Measurements from ENCODE around the gene PRTG. TPM values are rescaled to one million over a fixed set of nuclear protein-coding genes. Genes with fewer than 3 reads are reported as not detected.
A peak's percentile ranks its signal among the peaks of the same experiment; 100 is the strongest.
"Not testable (repeated sequence)": the region's sequence is repeated elsewhere in the genome, so short reads cannot be mapped to it uniquely, and the experiment has no call there.

PRTG gene, protein sequence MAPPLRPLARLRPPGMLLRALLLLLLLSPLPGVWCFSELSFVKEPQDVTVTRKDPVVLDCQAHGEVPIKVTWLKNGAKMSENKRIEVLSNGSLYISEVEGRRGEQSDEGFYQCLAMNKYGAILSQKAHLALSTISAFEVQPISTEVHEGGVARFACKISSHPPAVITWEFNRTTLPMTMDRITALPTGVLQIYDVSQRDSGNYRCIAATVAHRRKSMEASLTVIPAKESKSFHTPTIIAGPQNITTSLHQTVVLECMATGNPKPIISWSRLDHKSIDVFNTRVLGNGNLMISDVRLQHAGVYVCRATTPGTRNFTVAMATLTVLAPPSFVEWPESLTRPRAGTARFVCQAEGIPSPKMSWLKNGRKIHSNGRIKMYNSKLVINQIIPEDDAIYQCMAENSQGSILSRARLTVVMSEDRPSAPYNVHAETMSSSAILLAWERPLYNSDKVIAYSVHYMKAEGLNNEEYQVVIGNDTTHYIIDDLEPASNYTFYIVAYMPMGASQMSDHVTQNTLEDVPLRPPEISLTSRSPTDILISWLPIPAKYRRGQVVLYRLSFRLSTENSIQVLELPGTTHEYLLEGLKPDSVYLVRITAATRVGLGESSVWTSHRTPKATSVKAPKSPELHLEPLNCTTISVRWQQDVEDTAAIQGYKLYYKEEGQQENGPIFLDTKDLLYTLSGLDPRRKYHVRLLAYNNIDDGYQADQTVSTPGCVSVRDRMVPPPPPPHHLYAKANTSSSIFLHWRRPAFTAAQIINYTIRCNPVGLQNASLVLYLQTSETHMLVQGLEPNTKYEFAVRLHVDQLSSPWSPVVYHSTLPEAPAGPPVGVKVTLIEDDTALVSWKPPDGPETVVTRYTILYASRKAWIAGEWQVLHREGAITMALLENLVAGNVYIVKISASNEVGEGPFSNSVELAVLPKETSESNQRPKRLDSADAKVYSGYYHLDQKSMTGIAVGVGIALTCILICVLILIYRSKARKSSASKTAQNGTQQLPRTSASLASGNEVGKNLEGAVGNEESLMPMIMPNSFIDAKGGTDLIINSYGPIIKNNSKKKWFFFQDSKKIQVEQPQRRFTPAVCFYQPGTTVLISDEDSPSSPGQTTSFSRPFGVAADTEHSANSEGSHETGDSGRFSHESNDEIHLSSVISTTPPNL
- not detected for total RNA-seq
- not detected for polyA plus RNA-seq

DNA sequence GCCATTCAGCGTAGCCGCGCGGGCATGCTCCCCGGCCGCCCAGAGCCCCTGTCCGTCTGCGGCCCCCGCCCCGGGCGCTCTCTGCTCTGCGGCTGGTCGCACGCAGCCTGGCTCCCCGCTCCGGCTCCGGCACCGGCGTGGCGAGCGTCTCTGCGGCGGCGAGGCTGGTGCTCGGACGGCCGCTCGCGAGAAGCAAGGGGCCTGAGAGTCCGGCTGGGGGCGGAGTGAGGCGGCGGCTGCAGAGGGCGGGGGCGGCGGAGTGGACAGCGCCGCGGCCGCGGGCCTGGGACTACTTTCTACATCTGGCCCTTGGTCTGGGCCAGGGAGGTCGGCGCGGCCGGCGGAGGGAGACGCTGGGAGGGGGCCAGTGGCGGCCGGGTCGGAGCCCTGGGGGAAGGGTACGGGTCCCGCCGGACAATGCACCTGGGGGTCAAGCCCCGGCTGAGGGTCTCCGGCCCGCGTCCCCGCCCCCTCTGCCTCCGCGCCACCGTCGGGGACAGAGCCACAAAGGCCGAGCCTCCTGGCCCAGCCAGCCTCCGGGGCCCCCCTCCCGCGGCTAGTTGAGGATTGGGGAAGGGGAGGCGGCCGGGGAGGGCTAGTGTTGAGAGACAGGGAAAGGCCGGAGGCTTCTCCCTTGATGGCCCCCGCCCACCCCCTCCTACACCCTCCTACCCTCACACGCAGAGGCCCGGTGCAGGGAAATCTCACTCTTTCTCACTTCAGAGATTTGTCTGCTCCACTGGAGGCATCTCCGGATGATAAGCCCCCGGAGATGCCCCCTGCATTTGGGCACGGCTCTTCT lies at the start of gene PRTG:
Gene PRTG, minus strand, starts transcription at position 226 of the 802 bp plus-strand sequence. Its CDS starts 221 bp downstream, at position 5.
- no peak within 1 kb of the TSS for H3K27ac ChIP-seq (ENCODE audit: low read depth, low read length)
- H3K9me3 Mint-ChIP-seq: no peaks in the 10 kb centered on the region
- no peaks in the 10 kb centered on the region for H3K9me3 ChIP-seq (ENCODE audit: low read length)
- H3K27ac Mint-ChIP-seq: no peak within 1 kb of the TSS
- no peak for DNase-seq
- H3K36me3 Mint-ChIP-seq: no peaks in the 10 kb centered on the region
- peaks cover 35 to 36% of the 10 kb centered on the region in 2 donors for H3K27me3 Mint-ChIP-seq
- H3K27me3 ChIP-seq (ENCODE audit: insufficient read depth, low read length, poor library complexity, severe bottlenecking): peaks cover 21% of the 10 kb centered on the region
- H3K4me1 ChIP-seq (ENCODE audit: insufficient read depth, low read length): peaks cover 8% of the 10 kb centered on the region
- peak within 1 kb of the TSS; percentile 50 to 85 (median 68) for H3K4me3 Mint-ChIP-seq
- no peaks in the 10 kb centered on the region for H3K36me3 ChIP-seq (ENCODE audit: insufficient read depth, low read length)
- POLR2A ChIA-PET: no interaction called here
- peaks cover 3 to 5% (median 4%) of the 10 kb centered on the region in 3 donors for H3K4me1 Mint-ChIP-seq
- H3K4me3 ChIP-seq (ENCODE audit: low read length): peak within 1 kb of the TSS; percentile 34
- CTCF ChIA-PET: no interaction called here

DNA sequence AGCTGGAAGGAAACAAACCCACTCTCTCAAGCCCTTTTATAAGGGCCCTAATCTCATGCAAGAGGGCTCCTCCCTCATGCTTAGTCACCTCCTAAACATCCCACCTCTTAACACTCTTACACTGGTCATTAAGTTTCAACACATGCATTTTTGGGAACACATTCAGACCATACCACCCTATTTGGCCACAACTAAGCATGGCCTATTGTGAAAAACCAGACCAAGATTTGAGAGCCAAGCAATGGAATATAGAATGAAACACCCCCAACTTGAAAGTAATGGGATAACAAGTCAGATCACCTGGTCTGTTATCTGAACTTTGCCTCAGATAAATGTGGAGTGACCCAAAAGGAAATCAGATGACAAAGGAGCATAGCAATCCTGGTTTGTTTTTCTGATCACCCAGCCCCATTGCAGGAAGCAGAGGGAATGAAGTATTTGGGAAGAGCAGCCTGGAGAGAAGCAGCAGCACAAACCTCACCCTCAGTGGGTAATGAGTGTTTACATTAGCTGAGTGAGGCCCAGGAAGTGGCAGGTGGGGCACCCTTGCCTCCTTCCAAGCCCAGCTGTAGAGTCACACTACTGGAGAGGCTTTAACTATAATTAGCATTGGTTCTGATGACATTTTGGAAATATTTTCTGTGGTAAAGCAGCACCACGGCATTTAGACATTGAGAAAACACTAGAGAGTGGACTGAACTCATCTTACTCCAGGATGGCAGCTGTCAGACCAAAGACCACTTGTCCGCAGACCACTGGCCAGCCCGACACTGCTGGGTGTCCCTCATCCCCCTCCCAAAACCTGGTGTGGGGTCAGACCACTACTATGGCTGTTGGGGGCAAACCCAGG lies 48.8 kb upstream of the PRTG start:
- Mint-ChIP-seq H3K36me3 (peaks cover 0 to 2% (median 0%) of the 10 kb centered on the region in 3 donors), H3K27me3 (peaks cover 9 to 28% of the 10 kb centered on the region in 2 donors), H3K4me3 (no peak overlapping the region), H3K4me1 (no peaks in the 10 kb centered on the region), H3K9me3 (peaks cover 0 to 10% (median 0%) of the 10 kb centered on the region in 5 donors), H3K27ac (no peak overlapping the region)
- H3K36me3 ChIP-seq (ENCODE audit: insufficient read depth, low read length): no peaks in the 10 kb centered on the region
- no peak overlapping the region for H3K4me3 ChIP-seq (ENCODE audit: low read length)
- DNase-seq: no peak
- ChIA-PET POLR2A (no interaction called here), CTCF (interaction anchor here (1.4 kb wide), 1 partner anchor 18 kb away, joined by 6 read pairs; no protein-coding TSS in a partner anchor)
- H3K4me1 ChIP-seq (ENCODE audit: insufficient read depth, low read length): no peaks in the 10 kb centered on the region
- H3K9me3 ChIP-seq (ENCODE audit: low read length): no peaks in the 10 kb centered on the region
- H3K27me3 ChIP-seq (ENCODE audit: insufficient read depth, low read length, poor library complexity, severe bottlenecking): no peaks in the 10 kb centered on the region
- H3K27ac ChIP-seq (ENCODE audit: low read depth, low read length): no peak overlapping the region

DNA sequence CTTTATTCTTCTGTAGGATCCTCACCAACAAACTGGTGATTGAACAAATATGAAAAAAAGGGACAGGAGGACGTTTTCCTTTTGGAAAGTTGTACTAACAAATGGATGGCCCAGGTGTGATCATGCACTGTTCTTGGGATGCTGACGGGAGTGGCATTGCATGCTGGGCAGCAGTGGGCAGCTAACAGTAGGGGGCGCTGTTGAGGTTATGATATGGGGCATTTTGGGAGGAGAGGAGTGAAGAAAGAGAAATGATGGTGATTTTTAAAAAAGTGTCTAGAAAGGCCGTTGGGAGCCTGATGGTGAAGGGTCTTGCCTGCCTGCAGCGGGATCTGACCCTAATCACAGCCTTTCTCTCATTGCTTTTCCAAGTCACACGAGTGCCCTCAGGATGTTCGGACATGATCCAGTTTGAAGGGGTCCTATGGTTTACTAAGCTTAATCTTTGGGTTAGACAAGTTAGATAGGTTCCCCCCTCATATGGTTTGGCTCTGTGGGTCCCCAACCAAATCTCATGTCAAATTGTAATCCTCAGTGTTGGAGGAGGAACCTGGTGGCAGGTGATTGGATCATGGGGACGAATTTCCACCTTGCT lies 46.2 kb upstream of the PRTG start:
- Histone ChIP-seq H3K4me3 (ENCODE audit: low read length) (no peak overlapping the region), H3K27me3 (ENCODE audit: insufficient read depth, low read length, poor library complexity, severe bottlenecking) (no peaks in the 10 kb centered on the region), H3K27ac (ENCODE audit: low read depth, low read length) (no peak overlapping the region), H3K36me3 (ENCODE audit: insufficient read depth, low read length) (no peaks in the 10 kb centered on the region), H3K4me1 (ENCODE audit: insufficient read depth, low read length) (no peaks in the 10 kb centered on the region), H3K9me3 (ENCODE audit: low read length) (no peaks in the 10 kb centered on the region)
- Mint-ChIP-seq H3K27me3 (peaks cover 9 to 21% of the 10 kb centered on the region in 2 donors), H3K4me3 (no peak overlapping the region), H3K36me3 (peaks cover 0 to 2% (median 0%) of the 10 kb centered on the region in 3 donors), H3K27ac (no peak overlapping the region), H3K4me1 (no peaks in the 10 kb centered on the region), H3K9me3 (peaks cover 0 to 7% (median 0%) of the 10 kb centered on the region in 5 donors)
- peak; percentile 6 to 60 (median 22) for DNase-seq
- CTCF ChIA-PET: interaction anchor here (1.2 to 1.3 kb wide), 2 partner anchors 14 to 265 kb away, joined by 4 read pairs; no protein-coding TSS in a partner anchor
- POLR2A ChIA-PET: no interaction called here

DNA sequence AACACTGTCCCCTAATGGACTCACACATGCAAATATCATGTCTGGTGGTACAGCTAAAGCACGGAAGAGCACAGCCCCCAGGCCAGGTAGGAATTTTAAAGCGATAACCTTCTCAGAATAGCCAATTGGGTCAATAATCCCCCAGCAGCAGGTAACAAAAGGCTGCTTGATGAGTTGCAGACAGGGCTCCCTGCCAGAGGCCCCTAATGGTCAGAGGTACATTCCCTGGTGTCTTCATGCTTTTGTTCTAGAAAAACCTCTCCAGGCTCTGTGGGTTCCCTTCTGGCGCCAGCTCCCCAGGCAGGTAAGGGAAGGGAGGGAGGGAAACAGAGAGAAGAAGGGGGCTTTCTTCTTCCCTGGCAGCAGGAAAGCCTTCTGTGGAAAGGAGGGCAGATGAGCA lies 43.4 kb upstream of the PRTG start:
- no peaks in the 10 kb centered on the region for H3K27me3 ChIP-seq (ENCODE audit: insufficient read depth, low read length, poor library complexity, severe bottlenecking)
- POLR2A ChIA-PET: no interaction called here
- H3K27ac Mint-ChIP-seq: no peak overlapping the region
- no peak overlapping the region for H3K27ac ChIP-seq (ENCODE audit: low read depth, low read length)
- H3K27me3 Mint-ChIP-seq: peaks cover 6 to 36% of the 10 kb centered on the region in 2 donors
- no peaks in the 10 kb centered on the region for H3K36me3 ChIP-seq (ENCODE audit: insufficient read depth, low read length)
- peaks cover 0 to 2% (median 0%) of the 10 kb centered on the region in 3 donors for H3K36me3 Mint-ChIP-seq
- no peak overlapping the region for H3K4me3 Mint-ChIP-seq
- H3K4me1 ChIP-seq (ENCODE audit: insufficient read depth, low read length): no peaks in the 10 kb centered on the region
- peaks cover 0 to 3% (median 0%) of the 10 kb centered on the region in 5 donors for H3K9me3 Mint-ChIP-seq
- no peaks in the 10 kb centered on the region for H3K9me3 ChIP-seq (ENCODE audit: low read length)
- no peak overlapping the region for H3K4me3 ChIP-seq (ENCODE audit: low read length)
- DNase-seq: no peak
- no peaks in the 10 kb centered on the region for H3K4me1 Mint-ChIP-seq
- CTCF ChIA-PET: no interaction called here

DNA sequence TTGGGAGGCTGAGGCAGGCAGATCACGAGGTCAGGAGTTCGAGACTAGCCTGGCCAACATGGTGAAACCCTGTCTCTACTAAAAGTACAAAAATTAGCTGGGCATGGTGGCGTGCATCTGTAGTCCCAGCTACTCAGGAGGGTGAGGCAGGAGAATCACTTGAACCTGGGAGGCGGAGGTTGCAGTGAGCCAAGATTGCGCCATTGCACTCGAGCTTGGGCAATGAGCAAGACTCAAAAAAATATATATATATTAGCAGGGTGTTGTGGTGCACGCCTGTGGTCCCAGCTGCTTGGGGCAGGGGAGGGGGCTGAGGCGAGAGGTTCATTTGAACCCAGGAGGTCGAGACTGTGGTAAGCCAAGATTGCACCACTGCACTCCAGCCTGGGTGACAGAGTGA lies 42.6 kb upstream of the PRTG start:
- H3K9me3 Mint-ChIP-seq; H3K27me3 ChIP-seq (ENCODE audit: insufficient read depth, low read length, poor library complexity, severe bottlenecking); H3K27ac ChIP-seq (ENCODE audit: low read depth, low read length); H3K4me3 ChIP-seq (ENCODE audit: low read length); H3K4me3 Mint-ChIP-seq; H3K9me3 ChIP-seq (ENCODE audit: low read length); POLR2A ChIA-PET; H3K4me1 Mint-ChIP-seq; DNase-seq; H3K36me3 Mint-ChIP-seq; H3K4me1 ChIP-seq (ENCODE audit: insufficient read depth, low read length); H3K36me3 ChIP-seq (ENCODE audit: insufficient read depth, low read length): not testable (repeated sequence)
- Mint-ChIP-seq H3K27ac (peak overlapping the region in 1 of 8 donors; percentile 71), H3K27me3 (peaks cover 10 to 36% of the 10 kb centered on the region in 2 donors)
- CTCF ChIA-PET: interaction anchor here (1.1 kb wide), 1 partner anchor 11 kb away, joined by 3 read pairs; no protein-coding TSS in a partner anchor

DNA sequence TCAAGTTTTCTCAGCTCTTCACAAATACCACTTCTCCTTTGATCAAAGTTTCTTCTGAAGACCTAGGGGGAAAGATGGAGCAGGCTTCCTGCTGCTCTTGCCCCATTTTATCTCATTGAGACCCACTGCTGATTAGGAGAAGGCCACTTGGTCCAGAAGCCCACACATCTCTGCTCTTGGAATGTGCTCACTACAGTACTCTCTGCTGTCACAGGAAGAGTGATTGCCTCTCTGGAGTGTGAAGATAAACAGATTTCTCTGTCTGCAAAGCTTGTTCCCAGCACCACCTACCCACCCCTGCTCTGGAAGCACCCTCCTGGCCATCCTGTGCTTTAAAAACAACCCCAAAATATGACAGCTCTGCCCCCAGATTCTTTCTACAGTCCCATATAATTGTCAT lies 41.3 kb upstream of the PRTG start:
- no peaks in the 10 kb centered on the region for H3K4me1 ChIP-seq (ENCODE audit: insufficient read depth, low read length)
- peaks cover 0 to 3% (median 0%) of the 10 kb centered on the region in 5 donors for H3K9me3 Mint-ChIP-seq
- no peaks in the 10 kb centered on the region for H3K9me3 ChIP-seq (ENCODE audit: low read length)
- no peak overlapping the region for H3K27ac Mint-ChIP-seq
- POLR2A ChIA-PET: no interaction called here
- H3K4me1 Mint-ChIP-seq: no peaks in the 10 kb centered on the region
- H3K27ac ChIP-seq (ENCODE audit: low read depth, low read length): no peak overlapping the region
- no peaks in the 10 kb centered on the region for H3K36me3 ChIP-seq (ENCODE audit: insufficient read depth, low read length)
- no peak overlapping the region for H3K4me3 Mint-ChIP-seq
- CTCF ChIA-PET: interaction anchor here (1.7 kb wide), 1 partner anchor 10 kb away, joined by 8 read pairs; no protein-coding TSS in a partner anchor
- H3K4me3 ChIP-seq (ENCODE audit: low read length): no peak overlapping the region
- no peak for DNase-seq
- no peaks in the 10 kb centered on the region for H3K27me3 ChIP-seq (ENCODE audit: insufficient read depth, low read length, poor library complexity, severe bottlenecking)
- H3K36me3 Mint-ChIP-seq: peaks cover 0 to 2% (median 0%) of the 10 kb centered on the region in 3 donors
- H3K27me3 Mint-ChIP-seq: peaks cover 10 to 49% of the 10 kb centered on the region in 2 donors

All from CD8-positive, alpha-beta memory T cell (primary cell).